Measurements from ENCODE around the gene KRT13. TPM values are rescaled to one million over a fixed set of nuclear protein-coding genes. Genes with fewer than 3 reads are reported as not detected.

Gene KRT13
- total RNA-seq, 2 experiments from 2014 or later, result not detected

GRCh38 chr17:41480581-41480980 is 24.8 kb downstream of the KRT13 start:
- peaks cover 5% of the 10 kb centered on the region for H3K27me3 Mint-ChIP-seq
- H3K9me3 Mint-ChIP-seq (ENCODE audit: low read depth), result no peaks in the 10 kb centered on the region
- H3K4me3 Mint-ChIP-seq, result no peak overlapping the region
- H3K4me1 Mint-ChIP-seq, result no peaks in the 10 kb centered on the region
- H3K36me3 Mint-ChIP-seq, result no peaks in the 10 kb centered on the region
- no peak overlapping the region for H3K27ac Mint-ChIP-seq
- no peak for ATAC-seq
- no peak for DNase-seq
- CTCF ChIA-PET, result no interaction called here

GRCh38 chr17:41480136-41480535 is 25.3 kb downstream of the KRT13 start:
- CTCF ChIA-PET, result no interaction called here
- Mint-ChIP-seq H3K9me3 (ENCODE audit: low read depth) (no peaks in the 10 kb centered on the region), H3K27me3 (peaks cover 5% of the 10 kb centered on the region), H3K4me3 (no peak overlapping the region), H3K36me3 (no peaks in the 10 kb centered on the region), H3K27ac (no peak overlapping the region), H3K4me1 (no peaks in the 10 kb centered on the region)
- DNase-seq, result no peak
- ATAC-seq, result no peak

GRCh38 chr17:41478237-41478636 is 27.2 kb downstream of the KRT13 start:
- no peak overlapping the region for H3K4me3 Mint-ChIP-seq

GRCh38 chr17:41476866-41477815 is 28.3 kb downstream of the KRT13 start:
- no peaks in the 10 kb centered on the region for H3K36me3 Mint-ChIP-seq
- H3K27ac Mint-ChIP-seq, result no peak overlapping the region
- H3K9me3 Mint-ChIP-seq (ENCODE audit: low read depth), result no peaks in the 10 kb centered on the region
- no peak overlapping the region for H3K4me3 Mint-ChIP-seq
- ATAC-seq (no peak), DNase-seq (no peak)
- H3K27me3 Mint-ChIP-seq, result peaks cover 3% of the 10 kb centered on the region
- no peaks in the 10 kb centered on the region for H3K4me1 Mint-ChIP-seq
- CTCF ChIA-PET, result no interaction called here

More at GRCh38 chr17:41478237-41478636, 27.2 kb downstream of the KRT13 start:
- ATAC-seq (no peak), DNase-seq (no peak)
- CTCF ChIA-PET, result no interaction called here
- Mint-ChIP-seq H3K27me3 (peaks cover 3% of the 10 kb centered on the region), H3K27ac (no peak overlapping the region), H3K36me3 (no peaks in the 10 kb centered on the region), H3K9me3 (ENCODE audit: low read depth) (no peaks in the 10 kb centered on the region), H3K4me1 (no peaks in the 10 kb centered on the region)

- DNase-seq (no peak), ATAC-seq (no peak)
- H3K27me3 Mint-ChIP-seq, result peaks cover 7% of the 10 kb centered on the region
- H3K27ac Mint-ChIP-seq, result no peak overlapping the region
- CTCF ChIA-PET, result no interaction called here
- peaks cover 6% of the 10 kb centered on the region for H3K4me1 Mint-ChIP-seq
- no peaks in the 10 kb centered on the region for H3K9me3 Mint-ChIP-seq (ENCODE audit: low read depth)
- H3K4me3 Mint-ChIP-seq, result no peak overlapping the region
- H3K36me3 Mint-ChIP-seq, result no peaks in the 10 kb centered on the region
These were observed 30.0 kb downstream of the KRT13 start for GRCh38 chr17:41475421-41475820.

GRCh38 chr17:41474863-41475262 is 30.5 kb downstream of the KRT13 start:
- peaks cover 7% of the 10 kb centered on the region for H3K27me3 Mint-ChIP-seq
- H3K4me3 Mint-ChIP-seq, result no peak overlapping the region
- no peaks in the 10 kb centered on the region for H3K36me3 Mint-ChIP-seq
- peaks cover 6% of the 10 kb centered on the region for H3K4me1 Mint-ChIP-seq
- ATAC-seq (no peak), DNase-seq (no peak)
- CTCF ChIA-PET, result no interaction called here
- no peak overlapping the region for H3K27ac Mint-ChIP-seq
- H3K9me3 Mint-ChIP-seq (ENCODE audit: low read depth), result no peaks in the 10 kb centered on the region

- no peak for DNase-seq
- H3K4me3 Mint-ChIP-seq, result no peak overlapping the region
- peaks cover 9% of the 10 kb centered on the region for H3K27me3 Mint-ChIP-seq
- H3K36me3 Mint-ChIP-seq, result no peaks in the 10 kb centered on the region
- CTCF ChIA-PET, result no interaction called here
- no peak for ATAC-seq
- no peaks in the 10 kb centered on the region for H3K9me3 Mint-ChIP-seq (ENCODE audit: low read depth)
- H3K27ac Mint-ChIP-seq, result no peak overlapping the region
- peaks cover 6% of the 10 kb centered on the region for H3K4me1 Mint-ChIP-seq
These were observed 37.1 kb downstream of the KRT13 start for GRCh38 chr17:41468346-41468745.

- H3K4me1 Mint-ChIP-seq, result peaks cover 6% of the 10 kb centered on the region
- H3K36me3 Mint-ChIP-seq, result no peaks in the 10 kb centered on the region
- H3K9me3 Mint-ChIP-seq (ENCODE audit: low read depth), result no peaks in the 10 kb centered on the region
- ATAC-seq (no peak), DNase-seq (no peak)
- H3K27me3 Mint-ChIP-seq, result peaks cover 9% of the 10 kb centered on the region
- CTCF ChIA-PET, result no interaction called here
- H3K4me3 Mint-ChIP-seq, result no peak overlapping the region
- H3K27ac Mint-ChIP-seq, result no peak overlapping the region
These were observed 37.9 kb downstream of the KRT13 start for GRCh38 chr17:41467561-41467960.

- H3K9me3 Mint-ChIP-seq (ENCODE audit: low read depth), result no peaks in the 10 kb centered on the region
- ATAC-seq (no peak), DNase-seq (no peak)
- no peak within 1 kb of the TSS for H3K4me3 Mint-ChIP-seq
- H3K27me3 Mint-ChIP-seq, result peaks cover 9% of the 10 kb centered on the region
- CTCF ChIA-PET, result no interaction called here
- peaks cover 6% of the 10 kb centered on the region for H3K4me1 Mint-ChIP-seq
- H3K36me3 Mint-ChIP-seq, result no peaks in the 10 kb centered on the region
- no peak within 1 kb of the TSS for H3K27ac Mint-ChIP-seq
These were observed 38.4 kb downstream of the KRT13 start, which contains the start of gene KRT32 for GRCh38 chr17:41466988-41467387. Gene KRT32, minus strand, starts transcription at chr17:41467386. Its CDS starts 61 bp downstream, at chr17:41467325.

- DNase-seq, result no peak
- CTCF ChIA-PET, result no interaction called here
- Mint-ChIP-seq H3K4me1 (no peaks in the 10 kb centered on the region), H3K27me3 (peaks cover 4% of the 10 kb centered on the region), H3K4me3 (no peak overlapping the region), H3K36me3 (no peaks in the 10 kb centered on the region), H3K27ac (no peak overlapping the region), H3K9me3 (ENCODE audit: low read depth) (no peaks in the 10 kb centered on the region)
- ATAC-seq, result no peak
These were observed 40.7 kb downstream of the KRT13 start for GRCh38 chr17:41464682-41465081.

GRCh38 chr17:41464173-41464572 is 41.2 kb downstream of the KRT13 start:
- Mint-ChIP-seq H3K4me1 (no peaks in the 10 kb centered on the region), H3K36me3 (no peaks in the 10 kb centered on the region), H3K27me3 (peaks cover under 1% of the 10 kb centered on the region), H3K9me3 (ENCODE audit: low read depth) (no peaks in the 10 kb centered on the region), H3K27ac (no peak overlapping the region), H3K4me3 (no peak overlapping the region)
- DNase-seq, result no peak
- ATAC-seq, result no peak
- CTCF ChIA-PET, result interaction anchor here (0.7 kb wide), 1 partner anchor 515 kb away, joined by 3 read pairs; no protein-coding TSS in a partner anchor

- CTCF ChIA-PET, result interaction anchor here (0.7 kb wide), 1 partner anchor 514 kb away, joined by 3 read pairs; no protein-coding TSS in a partner anchor
- no peak overlapping the region for H3K4me3 Mint-ChIP-seq
- no peaks in the 10 kb centered on the region for H3K4me1 Mint-ChIP-seq
- no peaks in the 10 kb centered on the region for H3K36me3 Mint-ChIP-seq
- ATAC-seq (no peak), DNase-seq (no peak)
- H3K27me3 Mint-ChIP-seq, result no peaks in the 10 kb centered on the region
- no peak overlapping the region for H3K27ac Mint-ChIP-seq
- no peaks in the 10 kb centered on the region for H3K9me3 Mint-ChIP-seq (ENCODE audit: low read depth)
These were observed 41.7 kb downstream of the KRT13 start for GRCh38 chr17:41463746-41464145.

GRCh38 chr17:41462705-41463104 is 42.7 kb downstream of the KRT13 start:
- no peak overlapping the region for H3K4me3 Mint-ChIP-seq
- ATAC-seq, result no peak
- H3K9me3 Mint-ChIP-seq (ENCODE audit: low read depth), result no peaks in the 10 kb centered on the region
- H3K4me1 Mint-ChIP-seq, result no peaks in the 10 kb centered on the region
- no peaks in the 10 kb centered on the region for H3K36me3 Mint-ChIP-seq
- peaks cover 3% of the 10 kb centered on the region for H3K27me3 Mint-ChIP-seq
- CTCF ChIA-PET, result interaction anchor here (1.3 kb wide), 1 partner anchor 33 kb away, joined by 3 read pairs; no protein-coding TSS in a partner anchor
- no peak for DNase-seq
- H3K27ac Mint-ChIP-seq, result no peak overlapping the region

- no peak for ATAC-seq
- no peak for DNase-seq
- no peak overlapping the region for H3K27ac Mint-ChIP-seq
- H3K4me1 Mint-ChIP-seq, result no peaks in the 10 kb centered on the region
- no peaks in the 10 kb centered on the region for H3K9me3 Mint-ChIP-seq (ENCODE audit: low read depth)
- H3K4me3 Mint-ChIP-seq, result no peak overlapping the region
- peaks cover 6% of the 10 kb centered on the region for H3K27me3 Mint-ChIP-seq
- H3K36me3 Mint-ChIP-seq, result no peaks in the 10 kb centered on the region
- CTCF ChIA-PET, result no interaction called here
These were observed 47.7 kb downstream of the KRT13 start for GRCh38 chr17:41457676-41458075.
